H1 (cell line): ENCODE results near the gene LTO1. TPM values are rescaled to one million over a fixed set of nuclear protein-coding genes. Genes with fewer than 3 reads are reported as not detected.

ENCODE experiments used
- ASH2L ChIP-seq: fragments of 200-600, 300-600 bp; sonication (generic); IDR thresholded peaks from one replicate; pipeline ENCODE4 v1.7.1; 2017; ENCODE audit warnings: low read length
- CHD1 ChIP-seq: IDR thresholded peaks from 2 replicates; pipeline ENCODE4 v1.6.1; 2012; ENCODE audit warnings: low read depth, low read length, improper control_type of control experiment
- TCF12 ChIP-seq: IDR thresholded peaks from 2 replicates; pipeline ENCODE4 v1.6.1; 2011; ENCODE audit warnings: low read depth, mild to moderate bottlenecking, low read length
- polyA plus RNA-seq, 7 experiments: library from polyadenylated mRNA; depleted of rRNA in 3 of 7; stranded (reverse) in 5 of 7; unstranded in 2 of 7; fragments of >200 nt in 5 of 7; fragments of 200-250 nt in 2 of 7; gene quantifications; 1 replicate in 5 of 7; 2 replicates in 1 of 7; 4 replicates in 1 of 7; pipeline versions ENCODE4 v1.2.1 to v1.2.3, GENCODE V29; 2011 to 2013; ENCODE audit warnings: missing spikeins in 2 of 7, mixed read lengths in 2 of 7
- total RNA-seq: library from RNA; stranded (reverse); fragmentation: NEBNext Ultra II Directional; extraction: Animal tissue kit (Norgen Biotek cat#: 25700); gene quantifications from 2 replicates; pipeline ENCODE4 v1.2.1, GENCODE V29; 2021

The LTO1 gene
- total and polyA plus RNA-seq, 2 of the 8 experiments (the other 6 are each of a cell fraction or from before 2014, with no cell fraction given) = 15.4 to 21.3 TPM

- no peak for TF ChIP-seq ASH2L
- no peak for TF ChIP-seq TCF12
- TF ChIP-seq CHD1 = no peak
- TF ChIP-seq, all 59 proteins: peak for 0
These were observed 7.7 kb upstream of the LTO1 start (continued) for GRCh38 chr11:69682681-69683326.
